Progenitor cell of endocrine pancreas (in vitro differentiated cells): ENCODE results near the gene CNKSR3. TPM values are rescaled to one million over a fixed set of nuclear protein-coding genes. Genes with fewer than 3 reads are reported as not detected.

ENCODE experiments used
- DNase-seq: peaks from one replicate; pipeline ENCODE4 v3.0.0; 2021; ENCODE audit warnings: low spot score; ENCODE audit not compliant: unreplicated experiment
- H3K27ac Mint-ChIP-seq: 2 replicates; pipeline ENCODE4 v1.8.0; 2021; ENCODE audit warnings: mild to moderate bottlenecking, moderate library complexity, mixed read lengths
- H3K27me3 Mint-ChIP-seq: 2 replicates; pipeline ENCODE4 v1.8.0; 2021; ENCODE audit warnings: mixed read lengths
- H3K36me3 Mint-ChIP-seq: 2 replicates; pipeline ENCODE4 v1.8.0; 2022; ENCODE audit warnings: mixed read lengths; ENCODE audit not compliant: insufficient read depth
- H3K4me1 Mint-ChIP-seq: 2 replicates; pipeline ENCODE4 v1.8.0; 2021; ENCODE audit warnings: low read depth, mixed read lengths
- H3K4me3 Mint-ChIP-seq: 2 replicates; pipeline ENCODE4 v1.8.0; 2021; ENCODE audit warnings: low read depth, mild to moderate bottlenecking, moderate library complexity, mixed read lengths
- H3K9me3 Mint-ChIP-seq: 2 replicates; pipeline ENCODE4 v1.8.0; 2021; ENCODE audit warnings: low read depth, mixed read lengths
- CTCF ChIP-seq: fragments of 200-600 bp; sonication (generic); IDR thresholded peaks from one replicate; pipeline ENCODE4 v1.5.0; 2021; ENCODE audit warnings: antibody characterized with exemption, mild to moderate bottlenecking; ENCODE audit not compliant: unreplicated experiment
- total RNA-seq: library from RNA; stranded (reverse); gene quantifications from 2 replicates; pipeline ENCODE4 v1.2.1, GENCODE V29; 2021

Gene CNKSR3
- total RNA-seq, 1 donor from 2014 or later: 20.3 TPM

GRCh38 chr6:154440022-154440421, 70.5 kb downstream of the CNKSR3 start:
- no peak overlapping the region for H3K27ac Mint-ChIP-seq
- no peak for DNase-seq
- TF ChIP-seq CTCF: no peak
- peaks cover 20% of the 10 kb centered on the region for H3K4me1 Mint-ChIP-seq
- no peak overlapping the region for H3K4me3 Mint-ChIP-seq
- H3K27me3 Mint-ChIP-seq: no peaks in the 10 kb centered on the region
- H3K36me3 Mint-ChIP-seq: peaks cover 44% of the 10 kb centered on the region
- peaks cover 8% of the 10 kb centered on the region for H3K9me3 Mint-ChIP-seq

GRCh38 chr6:154438882-154439415, 71.5 kb downstream of the CNKSR3 start:
- Mint-ChIP-seq H3K4me1 (peaks cover 22% of the 10 kb centered on the region), H3K36me3 (peaks cover 47% of the 10 kb centered on the region), H3K27me3 (no peaks in the 10 kb centered on the region), H3K4me3 (no peak overlapping the region), H3K27ac (no peak overlapping the region), H3K9me3 (peaks cover 8% of the 10 kb centered on the region)
- TF ChIP-seq CTCF: no peak
- no peak for DNase-seq

GRCh38 chr6:154435400-154435945, 75.0 kb downstream of the CNKSR3 start:
- TF ChIP-seq CTCF: no peak
- Mint-ChIP-seq H3K27me3 (no peaks in the 10 kb centered on the region), H3K36me3 (peaks cover 47% of the 10 kb centered on the region), H3K4me1 (peaks cover 38% of the 10 kb centered on the region), H3K9me3 (peaks cover 12% of the 10 kb centered on the region), H3K27ac (peak overlapping the region; percentile 33), H3K4me3 (no peak overlapping the region)
- DNase-seq: no peak

GRCh38 chr6:154434662-154435061, 75.8 kb downstream of the CNKSR3 start:
- Mint-ChIP-seq H3K4me3 (no peak overlapping the region), H3K9me3 (peaks cover 12% of the 10 kb centered on the region), H3K4me1 (peaks cover 37% of the 10 kb centered on the region), H3K27me3 (no peaks in the 10 kb centered on the region), H3K36me3 (peaks cover 41% of the 10 kb centered on the region), H3K27ac (no peak overlapping the region)
- no peak for DNase-seq
- TF ChIP-seq CTCF: no peak

GRCh38 chr6:154433477-154434241, 76.8 kb downstream of the CNKSR3 start:
- no peak for DNase-seq
- Mint-ChIP-seq H3K27me3 (no peaks in the 10 kb centered on the region), H3K27ac (peak overlapping the region; percentile 69), H3K4me3 (no peak overlapping the region), H3K4me1 (peaks cover 33% of the 10 kb centered on the region), H3K9me3 (peaks cover 12% of the 10 kb centered on the region), H3K36me3 (peaks cover 36% of the 10 kb centered on the region)
- TF ChIP-seq CTCF: no peak
